Measurements from ENCODE around the gene ACAD9. TPM values are rescaled to one million over a fixed set of nuclear protein-coding genes. Genes with fewer than 3 reads are reported as not detected.

The ACAD9 gene
- total RNA-seq, 1 experiment from 2014 or later = 61.0 TPM

- no peak for DNase-seq (ENCODE audit: low read depth)
Observed at GRCh38 chr3:128933213-128933921, 53.9 kb downstream of the ACAD9 start.

GRCh38 chr3:128933922-128934253, 54.5 kb downstream of the ACAD9 start:
- DNase-seq (ENCODE audit: low read depth) = no peak

- no peak for DNase-seq (ENCODE audit: low read depth)
Observed at GRCh38 chr3:128935922-128936321, 56.5 kb downstream of the ACAD9 start.

- DNase-seq (ENCODE audit: low read depth) = no peak
Observed at GRCh38 chr3:128936341-128936740, 56.9 kb downstream of the ACAD9 start.

GRCh38 chr3:128940252-128940651, 60.8 kb downstream of the ACAD9 start:
- no peak for DNase-seq (ENCODE audit: low read depth)

GRCh38 chr3:128942161-128942952, 62.9 kb downstream of the ACAD9 start:
- peak; percentile 53 for DNase-seq (ENCODE audit: low read depth)

- DNase-seq (ENCODE audit: low read depth) = no peak
Observed at GRCh38 chr3:128945041-128945877, 65.8 kb downstream of the ACAD9 start.

GRCh38 chr3:128945878-128946175, 66.4 kb downstream of the ACAD9 start:
- no peak for DNase-seq (ENCODE audit: low read depth)

- peak; percentile 36 for DNase-seq (ENCODE audit: low read depth)
Observed at GRCh38 chr3:128946411-128946810, 67.0 kb downstream of the ACAD9 start.

GRCh38 chr3:128949158-128949557, 69.7 kb downstream of the ACAD9 start:
- DNase-seq (ENCODE audit: low read depth) = no peak

GRCh38 chr3:128950223-128950938, 71.0 kb downstream of the ACAD9 start:
- peak; percentile 40 for DNase-seq (ENCODE audit: low read depth)

- no peak for DNase-seq (ENCODE audit: low read depth)
Observed at GRCh38 chr3:128956440-128956839, 77.0 kb downstream of the ACAD9 start.

Small RNA genes within 50 kb of the gene (small RNA-seq; reads per million reads assigned to genes)
- gene AC112484.4 = not detected

Other genes with a start within 250 kb of the ACAD9 start
- 477 and 524 TPM in 2 replicates for gene RPN1, start 228.8 kb upstream of the ACAD9 start, total RNA-seq (2014; rRNA removed; shearing (Covaris generic))
- 124 and 196 TPM in 2 replicates for gene RAB7A, start 153.4 kb upstream of the ACAD9 start, total RNA-seq (2014; rRNA removed; shearing (Covaris generic))
- not detected in 2 replicates for gene CFAP92, start 114.5 kb downstream of the ACAD9 start, total RNA-seq (2014; rRNA removed; shearing (Covaris generic))
- not detected in 2 replicates for gene EFCC1, start 121.7 kb downstream of the ACAD9 start, total RNA-seq (2014; rRNA removed; shearing (Covaris generic))
- not detected in 2 replicates for gene GP9, start 181.2 kb downstream of the ACAD9 start, total RNA-seq (2014; rRNA removed; shearing (Covaris generic))
- 19.7 and 20.1 TPM in 2 replicates for gene RAB43, start 242.2 kb downstream of the ACAD9 start, total RNA-seq (2014; rRNA removed; shearing (Covaris generic))